Mammary epithelial cell (primary cell): ENCODE data around the gene TENM3.

Experiments
- EZH2 ChIP-seq: IDR thresholded peaks from 2 replicates; pipeline ENCODE4 v1.6.1; 2012; ENCODE audit warnings: low read length, inconsistent platforms, borderline replicate concordance
- TF ChIP-seq, protein P1 (sequence below), 2 donors: IDR thresholded peaks in 1 of 2; conservative IDR thresholded peaks in 1 of 2; 2 replicates each; pipeline ENCODE4 v1.5.1; 2011 to 2012; ENCODE audit warnings: inconsistent platforms in 2 of 2, low read length in 2 of 2, mild to moderate bottlenecking in 2 of 2, control low read depth in 1 of 2, low read depth in 1 of 2; ENCODE audit not compliant: insufficient read depth in 1 of 2; ENCODE audit errors: extremely low read depth in 1 of 2

DNA sequence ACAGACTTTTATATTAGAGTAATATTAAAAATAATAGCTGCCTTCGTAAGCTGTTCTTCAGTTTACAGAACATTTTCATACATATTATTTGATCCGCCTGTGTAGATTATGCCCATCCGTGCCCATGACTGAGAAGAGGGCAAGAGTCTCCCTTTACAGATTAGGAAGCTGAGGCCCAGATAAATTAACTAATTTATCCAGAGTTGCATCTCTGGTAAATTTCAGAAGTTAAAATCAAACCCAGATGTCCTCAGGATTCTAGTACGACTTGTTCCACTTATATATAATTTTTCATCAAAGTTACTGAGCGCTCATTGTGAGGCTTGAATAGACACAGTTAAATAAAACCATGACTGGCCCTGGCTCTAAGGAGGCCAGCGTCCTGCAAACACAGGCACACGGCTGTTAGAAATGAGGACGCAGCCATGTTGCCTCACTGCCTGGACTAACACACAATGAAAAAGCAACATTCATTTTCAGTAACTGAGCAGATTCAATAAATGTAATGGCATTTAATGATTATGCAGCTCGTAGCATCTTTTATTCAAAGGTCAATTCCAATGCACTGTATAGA lies 148.0 kb downstream of the TENM3 start:
- TF ChIP-seq, protein P1, sequence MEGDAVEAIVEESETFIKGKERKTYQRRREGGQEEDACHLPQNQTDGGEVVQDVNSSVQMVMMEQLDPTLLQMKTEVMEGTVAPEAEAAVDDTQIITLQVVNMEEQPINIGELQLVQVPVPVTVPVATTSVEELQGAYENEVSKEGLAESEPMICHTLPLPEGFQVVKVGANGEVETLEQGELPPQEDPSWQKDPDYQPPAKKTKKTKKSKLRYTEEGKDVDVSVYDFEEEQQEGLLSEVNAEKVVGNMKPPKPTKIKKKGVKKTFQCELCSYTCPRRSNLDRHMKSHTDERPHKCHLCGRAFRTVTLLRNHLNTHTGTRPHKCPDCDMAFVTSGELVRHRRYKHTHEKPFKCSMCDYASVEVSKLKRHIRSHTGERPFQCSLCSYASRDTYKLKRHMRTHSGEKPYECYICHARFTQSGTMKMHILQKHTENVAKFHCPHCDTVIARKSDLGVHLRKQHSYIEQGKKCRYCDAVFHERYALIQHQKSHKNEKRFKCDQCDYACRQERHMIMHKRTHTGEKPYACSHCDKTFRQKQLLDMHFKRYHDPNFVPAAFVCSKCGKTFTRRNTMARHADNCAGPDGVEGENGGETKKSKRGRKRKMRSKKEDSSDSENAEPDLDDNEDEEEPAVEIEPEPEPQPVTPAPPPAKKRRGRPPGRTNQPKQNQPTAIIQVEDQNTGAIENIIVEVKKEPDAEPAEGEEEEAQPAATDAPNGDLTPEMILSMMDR (conservative IDR thresholded peaks at IDR 0.05 in 1 of 2, IDR thresholded peaks at IDR 0.05 in 1 of 2; ENCODE audit: extremely low read depth in 1 of 2, insufficient read depth in 1 of 2, low read depth in 1 of 2, low read length in 2 of 2): no peak
- no peak for TF ChIP-seq EZH2
